K562 (cell line): Measurements from ENCODE around the gene ZC3H13. TPM values are rescaled to one million over a fixed set of nuclear protein-coding genes. Genes with fewer than 3 reads are reported as not detected.

ENCODE experiments used
- ATAC-seq: fragments of 200-7000 bp; cut with Tn5 transposase; 3 replicates; pipeline ENCODE4 v1.9.1; 2020; ENCODE audit warnings: moderate library complexity
- BruUV-seq: library from RNA; stranded (reverse); fragments of 400-500 nt; replicated peaks from 2 replicates; lab custom pipeline; 2021; lab: Mats Ljungman, UMichigan
- CTCF ChIA-PET: fragments of 300-600 bp; formaldehyde crosslinking; extraction: SDS; loops from one replicate; lab custom pipeline; 2021; ENCODE audit warnings: low intra/inter-chr PET ratio; lab: Yijun Ruan, JAX
- POLR2A ChIA-PET: fragments of 300-600, 350-650 bp; sonication (Branson Sonifier 250); formaldehyde crosslinking; extraction: SDS; loops from one replicate; lab custom pipeline; 2021; ENCODE audit warnings: antibody characterized with exemption, inconsistent platforms; lab: Yijun Ruan, JAX
- DNase-seq, 4 experiments: peaks; one replicate each; pipeline versions ENCODE4 v3.0.0 to v3.0.0-alpha.2; 2011 to 2018; ENCODE audit warnings: low spot score in 3 of 4, mixed read lengths in 3 of 4; ENCODE audit errors: extremely low read depth in 1 of 4
- FAIRE-seq: peaks from 2 replicates; lab custom pipeline; 2011; peaks lifted over from hg19 to GRCh38; lab: Jason Lieb, UNC
- H2AFZ ChIP-seq: 2 replicates; pipeline ENCODE4 v1.6.0; 2011; ENCODE audit warnings: low read depth, low read length, control low read depth, inconsistent platforms
- H3K27ac ChIP-seq: fragments of 200-600 bp; 3 replicates; pipeline ENCODE4 v1.8.0; 2011; ENCODE audit warnings: low read depth, mild to moderate bottlenecking, control low read depth, inconsistent platforms, low read length, moderate library complexity, mixed read lengths; ENCODE audit errors: extremely low read depth
- H3K27me3 ChIP-seq, 2 experiments: fragments of 300-600 bp in 1 of 2; 2 replicates in 1 of 2; 3 replicates in 1 of 2; pipeline versions ENCODE4 v1.6.0 to v1.8.0; 2011; ENCODE audit warnings: inconsistent platforms in 2 of 2, low read length in 2 of 2, mild to moderate bottlenecking in 1 of 2, mixed read lengths in 1 of 2, moderate library complexity in 1 of 2; ENCODE audit not compliant: control insufficient read depth in 2 of 2, insufficient read depth in 2 of 2
- H3K36me3 ChIP-seq: fragments of 300-600 bp; 3 replicates; pipeline ENCODE4 v1.8.0; 2011; ENCODE audit warnings: mild to moderate bottlenecking, low read length, inconsistent platforms; ENCODE audit not compliant: control insufficient read depth, insufficient read depth
- H3K4me1 ChIP-seq, 2 experiments: fragments of 200-600 bp in 1 of 2; replicated peaks in 1 of 2; 2 replicates in 1 of 2; 3 replicates in 1 of 2; pipeline versions ENCODE4 v1.5.1 to v1.8.0; 2011; ENCODE audit warnings: inconsistent platforms in 2 of 2, low read length in 2 of 2, mild to moderate bottlenecking in 1 of 2, mixed read lengths in 1 of 2, moderate library complexity in 1 of 2; ENCODE audit not compliant: control insufficient read depth in 2 of 2, insufficient read depth in 2 of 2
- H3K4me2 ChIP-seq: 2 replicates; pipeline ENCODE4 v1.6.1; 2011; ENCODE audit warnings: low read length, control low read depth, inconsistent platforms, mixed read lengths; ENCODE audit not compliant: insufficient read depth
- H3K4me3 ChIP-seq: fragments of 200-600 bp; sonication (generic), shearing (Covaris generic); 2 replicates; pipeline ENCODE4 v1.5.1; 2016; ENCODE audit warnings: control low read depth, inconsistent platforms
- H3K79me2 ChIP-seq: fragments of 200-600 bp; 3 replicates; pipeline ENCODE4 v1.8.0; 2011; ENCODE audit warnings: low read length, inconsistent platforms; ENCODE audit not compliant: control insufficient read depth, insufficient read depth
- H3K9ac ChIP-seq, 2 experiments: 2 replicates each; pipeline versions ENCODE4 v1.6.0 to v1.6.1; 2011; ENCODE audit warnings: low read depth in 2 of 2, low read length in 2 of 2, control low read depth in 1 of 2, inconsistent platforms in 1 of 2, mild to moderate bottlenecking in 1 of 2, mixed read lengths in 1 of 2; ENCODE audit not compliant: insufficient read depth in 1 of 2
- H3K9me1 ChIP-seq: one replicate; pipeline ENCODE4 v1.6.0; 2011; ENCODE audit warnings: inconsistent platforms, mild to moderate bottlenecking, low read length, moderate library complexity; ENCODE audit not compliant: control insufficient read depth, insufficient read depth
- H3K9me3 ChIP-seq: replicated peaks from 2 replicates; pipeline ENCODE4 v1.5.1; 2011; ENCODE audit warnings: low read depth, low read length, inconsistent platforms; ENCODE audit not compliant: control insufficient read depth, insufficient read depth
- H4K20me1 ChIP-seq: replicated peaks from 2 replicates; pipeline ENCODE4 v1.6.1; 2011; ENCODE audit warnings: low read length, inconsistent platforms, mixed read lengths; ENCODE audit not compliant: control insufficient read depth, insufficient read depth
- NCOA1 ChIP-seq: fragments of 450-650 bp; IDR thresholded peaks from 2 replicates; pipeline ENCODE4 v1.6.1; 2016; ENCODE audit warnings: low read depth
- NFXL1 ChIP-seq: fragments of 450-650 bp; formaldehyde crosslinking; IDR thresholded peaks from 2 replicates; pipeline ENCODE4 v1.4.0; 2021; ENCODE audit warnings: mild to moderate bottlenecking
- STAT6 ChIP-seq: sonication (generic); formaldehyde crosslinking; IDR thresholded peaks from 2 replicates; pipeline ENCODE4 v1.8.1; 2023; ENCODE audit warnings: mild to moderate bottlenecking, missing genetic modification reagents
- TSC22D4 ChIP-seq: fragments of 450-650 bp; IDR thresholded peaks from 2 replicates; pipeline ENCODE4 v1.6.1; 2016; ENCODE audit warnings: missing genetic modification characterization, missing biosample characterization, control low read depth
- ZNF830 ChIP-seq: fragments of 250-450 bp; sonication (Bioruptor Pico); IDR thresholded peaks from 2 replicates; pipeline ENCODE4 v1.5.0; 2021; ENCODE audit warnings: mild to moderate bottlenecking
- in situ Hi-C: fragments of 300-500 bp; cut with MboI; formaldehyde crosslinking; loops from 4 replicates; pipeline ENCODE4 v1.15.0; 2018; ENCODE audit warnings: inconsistent platforms, mixed read lengths
- intact Hi-C: fragments of 100-400 bp; cut with micrococcal nuclease; formaldehyde crosslinking; loops from 2 replicates; pipeline ENCODE4 v1.14.2; 2022
- polyA plus RNA-seq, 8 experiments: library from polyadenylated mRNA; depleted of rRNA in 4 of 8; stranded (reverse) in 5 of 8; unstranded in 3 of 8; fragments of >200 nt; fragmentation: Nextera tagmentation in 2 of 8; fragmentation: Illumina TruSeq in 1 of 8; extraction: Ambion mirVana in 2 of 8; extraction: Trizol in 1 of 8; gene quantifications; 2 replicates each; pipeline versions ENCODE4 v1.2.1 to v1.2.3, GENCODE V29; 2011 to 2014; ENCODE audit warnings: inconsistent platforms in 1 of 8, missing spikeins in 1 of 8
- total RNA-seq, 7 experiments: library from RNA; depleted of rRNA in 6 of 7; stranded (reverse); fragments of >200 nt in 6 of 7; fragmentation: Illumina TruSeq in 2 of 7; extraction: Trizol in 2 of 7; gene quantifications; 2 replicates each; pipeline versions ENCODE4 v1.2.1 to v1.2.3, GENCODE V29; 2011 to 2021; ENCODE audit warnings: low replicate concordance in 1 of 7
- TF ChIP-seq, protein P1 (sequence below), 2 experiments: fragments of 450-650 bp in 1 of 2; sonication (generic) in 1 of 2; formaldehyde crosslinking; conservative IDR thresholded peaks; 2 replicates each; pipeline versions ENCODE4 v1.4.0 to v1.8.1; 2020 to 2022; ENCODE audit warnings: mild to moderate bottlenecking in 1 of 2, missing genetic modification reagents in 1 of 2

ZC3H13 gene
- total and polyA plus RNA-seq, 9 of the 15 experiments (the other 6 are each of a cell fraction or from before 2014, with no cell fraction given), result 4.9 to 27.6 (median 12.1) TPM

DNA sequence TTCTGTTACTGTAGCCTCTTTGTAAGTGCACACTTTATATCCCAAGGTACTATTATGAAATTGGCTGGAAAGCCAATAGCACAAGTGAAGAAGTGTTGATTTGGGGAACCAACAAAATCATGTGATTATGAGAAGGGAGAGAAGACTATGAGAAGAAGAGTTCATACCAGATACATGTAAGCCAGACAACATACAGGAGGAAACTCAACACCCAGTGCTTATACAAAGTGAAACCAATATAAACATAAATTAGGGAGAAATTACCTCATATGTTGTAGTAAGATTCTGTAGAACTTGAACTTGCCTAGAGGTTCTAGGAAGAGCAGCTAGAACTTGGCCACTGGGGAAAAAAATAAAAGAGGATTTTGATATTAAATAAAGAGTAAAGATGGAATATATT is 34.9 kb upstream of the ZC3H13 start:
- TF ChIP-seq STAT6 (no peak), NFXL1 (CRISPR knock-in tag) (no peak), TSC22D4 (tag) (no peak), ZNF830 (CRISPR knock-in tag) (no peak), NCOA1 (no peak)
- TF ChIP-seq, protein P1, sequence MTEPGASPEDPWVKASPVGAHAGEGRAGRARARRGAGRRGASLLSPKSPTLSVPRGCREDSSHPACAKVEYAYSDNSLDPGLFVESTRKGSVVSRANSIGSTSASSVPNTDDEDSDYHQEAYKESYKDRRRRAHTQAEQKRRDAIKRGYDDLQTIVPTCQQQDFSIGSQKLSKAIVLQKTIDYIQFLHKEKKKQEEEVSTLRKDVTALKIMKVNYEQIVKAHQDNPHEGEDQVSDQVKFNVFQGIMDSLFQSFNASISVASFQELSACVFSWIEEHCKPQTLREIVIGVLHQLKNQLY (CRISPR knock-in tag; conservative IDR thresholded peaks at IDR 0.05), result no peak
- BruUV-seq, result no TSS peak
- intact Hi-C loops, result no loop called here
- no peaks in the 10 kb centered on the region for H3K9me1 ChIP-seq
- FAIRE-seq (no peak), ATAC-seq (no peak), DNase-seq (no peak)
- no peak overlapping the region for H3K27ac ChIP-seq
- no peaks in the 10 kb centered on the region for H3K36me3 ChIP-seq
- H3K79me2 ChIP-seq, result no peaks in the 10 kb centered on the region
- no peaks in the 10 kb centered on the region for H3K27me3 ChIP-seq
- ChIA-PET POLR2A (interaction anchor here (0.7 kb wide), 1 partner anchor 10 kb away, joined by 4 read pairs; no protein-coding TSS in a partner anchor), CTCF (no interaction called here)
- peaks cover 0 to 4% of the 10 kb centered on the region in 2 experiments; a peak in 2 of 5 replicates for H3K4me1 ChIP-seq
- no peak overlapping the region for H3K9ac ChIP-seq
- in situ Hi-C loops, result no loop called here
- H3K4me2 ChIP-seq, result no peak overlapping the region
- no peaks in the 10 kb centered on the region for H4K20me1 ChIP-seq
- H3K4me3 ChIP-seq, result no peak overlapping the region
- no peaks in the 10 kb centered on the region for H3K9me3 ChIP-seq
- H2AFZ ChIP-seq, result no peak overlapping the region
